GM12878 (cell line): Measurements from ENCODE around the gene MEAK7. TPM values are rescaled to one million over a fixed set of nuclear protein-coding genes. Genes with fewer than 3 reads are reported as not detected.

Source experiments
- ATAC-seq: fragments of 200-7000 bp; cut with Tn5 transposase; 3 replicates; pipeline ENCODE4 v1.9.1; 2020; ENCODE audit warnings: mild to moderate bottlenecking, moderate library complexity
- BruUV-seq: library from RNA; stranded (reverse); fragments of 400-500 nt; replicated peaks from 2 replicates; lab custom pipeline; 2021; lab: Mats Ljungman, UMichigan
- CTCF ChIA-PET: fragments of 300-600 bp; sonication (Branson Sonifier 250); formaldehyde crosslinking; extraction: SDS; loops from one replicate; lab custom pipeline; 2021; ENCODE audit warnings: inconsistent platforms; lab: Yijun Ruan, JAX
- POLR2A ChIA-PET: fragments of 350-600 bp; formaldehyde crosslinking; extraction: SDS; loops from one replicate; lab custom pipeline; 2021; ENCODE audit warnings: inconsistent platforms; lab: Charles Lee
- RAD21 ChIA-PET: fragments of 300-600 bp; sonication (Branson Sonifier 250); formaldehyde crosslinking; loops from one replicate; lab custom pipeline; 2023; ENCODE audit warnings: antibody characterized with exemption; ENCODE audit not compliant: unreplicated experiment; lab: Charles Lee
- SMC1A ChIA-PET: fragments of 300-600 bp; sonication (Branson Sonifier 250); formaldehyde crosslinking; loops from one replicate; lab custom pipeline; 2023; ENCODE audit not compliant: unreplicated experiment, uncharacterized antibody; lab: Charles Lee
- DNase-seq: peaks from one replicate; pipeline ENCODE4 v3.0.0-alpha.2; 2011; ENCODE audit warnings: low read depth, low spot score
- FAIRE-seq: peaks from 3 replicates; lab custom pipeline; 2011; peaks lifted over from hg19 to GRCh38; lab: Jason Lieb, UNC
- H2AFZ ChIP-seq: 2 replicates; pipeline ENCODE4 v1.6.0; 2011; ENCODE audit warnings: low read depth, low read length, control low read depth; ENCODE audit not compliant: control insufficient read depth
- H3K27ac ChIP-seq: 2 replicates; pipeline ENCODE4 v1.5.1; 2011; ENCODE audit warnings: control low read depth; ENCODE audit not compliant: control insufficient read depth, insufficient read depth
- H3K27me3 ChIP-seq, 2 experiments: replicated peaks in 1 of 2; 2 replicates each; pipeline versions ENCODE4 v1.6.0 to v1.6.1; 2011; ENCODE audit warnings: low read length in 1 of 2; ENCODE audit not compliant: control insufficient read depth in 2 of 2, insufficient read depth in 2 of 2
- H3K36me3 ChIP-seq, 2 experiments: 2 replicates each; pipeline ENCODE4 v1.5.1; 2011; ENCODE audit warnings: low read length in 1 of 2; ENCODE audit not compliant: control insufficient read depth in 2 of 2, insufficient read depth in 2 of 2
- H3K4me1 ChIP-seq: 2 replicates; pipeline ENCODE4 v1.6.1; 2011; ENCODE audit warnings: mild to moderate bottlenecking, low read length, moderate library complexity, mixed read lengths; ENCODE audit not compliant: control insufficient read depth, insufficient read depth
- H3K4me2 ChIP-seq: 2 replicates; pipeline ENCODE4 v1.6.0; 2011; ENCODE audit warnings: control low read depth; ENCODE audit not compliant: control insufficient read depth, insufficient read depth
- H3K4me3 ChIP-seq: fragments of 200-600 bp; sonication (generic); 2 replicates; pipeline ENCODE4 v1.5.1; 2016
- H3K79me2 ChIP-seq: 2 replicates; pipeline ENCODE4 v1.6.0; 2011; ENCODE audit warnings: low read length; ENCODE audit not compliant: control insufficient read depth, insufficient read depth
- H3K9ac ChIP-seq: 2 replicates; pipeline ENCODE4 v1.8.0; 2011; ENCODE audit warnings: low read length, control low read depth, mixed read lengths; ENCODE audit not compliant: control insufficient read depth, insufficient read depth
- H3K9me3 ChIP-seq: replicated peaks from 3 replicates; pipeline ENCODE4 v1.5.1; 2011; ENCODE audit warnings: mild to moderate bottlenecking, low read length; ENCODE audit not compliant: control insufficient read depth, insufficient read depth
- H4K20me1 ChIP-seq: 2 replicates; pipeline ENCODE4 v1.6.0; 2011; ENCODE audit not compliant: control insufficient read depth, insufficient read depth
- ASH2L ChIP-seq: fragments of 300-600, 200-600 bp; sonication (generic); IDR thresholded peaks from 2 replicates; pipeline ENCODE4 v1.6.1; 2017; ENCODE audit warnings: low read depth, mild to moderate bottlenecking, borderline replicate concordance
- ATF2 ChIP-seq: IDR thresholded peaks from 2 replicates; pipeline ENCODE4 v1.6.1; 2012; ENCODE audit warnings: low read length, inconsistent platforms
- BCL11A ChIP-seq: IDR thresholded peaks from 2 replicates; pipeline ENCODE4 v1.6.1; 2011; ENCODE audit warnings: low read depth, low read length
- BHLHE40 ChIP-seq, 2 experiments: fragments of 450-650 bp in 1 of 2; IDR thresholded peaks; 2 replicates each; pipeline ENCODE4 v1.6.1; 2011 to 2017; ENCODE audit warnings: low read depth in 2 of 2, borderline replicate concordance in 1 of 2, improper control_type of control experiment in 1 of 2, low read length in 1 of 2, mild to moderate bottlenecking in 1 of 2
- CREM ChIP-seq: IDR thresholded peaks from 2 replicates; pipeline ENCODE4 v1.6.1; 2014; ENCODE audit warnings: antibody characterized with exemption, low read depth
- MAX ChIP-seq: IDR thresholded peaks from 2 replicates; pipeline ENCODE4 v1.6.1; 2012; ENCODE audit warnings: low read depth, low read length, improper control_type of control experiment
- MEF2B ChIP-seq: fragments of 450-650 bp; IDR thresholded peaks from 2 replicates; pipeline ENCODE4 v1.6.1; 2018; ENCODE audit warnings: mild to moderate bottlenecking, moderate library complexity; ENCODE audit not compliant: partially characterized antibody, poor library complexity, severe bottlenecking
- MTA3 ChIP-seq: IDR thresholded peaks from 2 replicates; pipeline ENCODE4 v1.6.1; 2012; ENCODE audit warnings: low read length, inconsistent platforms, borderline replicate concordance
- MYB ChIP-seq: fragments of 150-350 bp; IDR thresholded peaks from 2 replicates; pipeline ENCODE4 v1.6.1; 2014; ENCODE audit warnings: mild to moderate bottlenecking, low read depth, low read length, borderline replicate concordance
- NFYA ChIP-seq: IDR thresholded peaks from 2 replicates; pipeline ENCODE4 v1.6.1; 2011; ENCODE audit warnings: low read depth, mild to moderate bottlenecking, low read length, improper control_type of control experiment, borderline replicate concordance
- NRF1 ChIP-seq: conservative IDR thresholded peaks from 2 replicates; pipeline ENCODE4 v1.6.1; 2011; ENCODE audit warnings: mild to moderate bottlenecking, low read depth, low read length, improper control_type of control experiment
- PBX3 ChIP-seq: IDR thresholded peaks from 2 replicates; pipeline ENCODE4 v1.6.1; 2011; ENCODE audit warnings: mild to moderate bottlenecking, low read depth, low read length, moderate library complexity; ENCODE audit not compliant: insufficient replicate concordance
- RELA ChIP-seq: fragments of 450-650 bp; IDR thresholded peaks from 2 replicates; pipeline ENCODE4 v1.8.0; 2014; ENCODE audit warnings: borderline replicate concordance; ENCODE audit not compliant: partially characterized antibody
- RFX5 ChIP-seq: IDR thresholded peaks from 2 replicates; pipeline ENCODE4 v1.6.1; 2011; ENCODE audit warnings: low read depth, low read length, improper control_type of control experiment
- SIN3A ChIP-seq: IDR thresholded peaks from 2 replicates; pipeline ENCODE4 v1.6.1; 2012; ENCODE audit warnings: low read depth, low read length, improper control_type of control experiment
- SPI1 ChIP-seq: IDR thresholded peaks from 2 replicates; pipeline ENCODE4 v1.6.1; 2011; ENCODE audit warnings: low read depth, mild to moderate bottlenecking, low read length, moderate library complexity, borderline replicate concordance; ENCODE audit not compliant: insufficient read depth
- STAT1 ChIP-seq: fragments of 450-650 bp; conservative IDR thresholded peaks from 2 replicates; pipeline ENCODE4 v1.6.1; 2014; ENCODE audit warnings: antibody characterized with exemption, mild to moderate bottlenecking
- TCF12 ChIP-seq: IDR thresholded peaks from 2 replicates; pipeline ENCODE4 v1.6.1; 2011; ENCODE audit warnings: low read depth, mild to moderate bottlenecking, low read length
- ZBTB33 ChIP-seq: fragments of 450-650 bp; IDR thresholded peaks from 2 replicates; pipeline ENCODE4 v1.6.1; 2017; ENCODE audit warnings: mild to moderate bottlenecking
- ZNF217 ChIP-seq: fragments of 450-650 bp; IDR thresholded peaks from 2 replicates; pipeline ENCODE4 v1.6.1; 2017; ENCODE audit warnings: antibody characterized with exemption, mild to moderate bottlenecking
- WGBS: methylation state at CpG from one replicate; pipeline ENCODE4 v1.1.6; 2016; ENCODE audit warnings: low lambda C conversion rate; ENCODE audit not compliant: insufficient replicate concordance, insufficient coverage; ENCODE audit errors: missing lambda C conversion rate; 5-methylcytosine and 5-hydroxymethylcytosine counted together
- in situ Hi-C: fragments of 300-500 bp; cut with MboI; formaldehyde crosslinking; loops from 9 replicates; pipeline ENCODE4 v1.14.3; 2018; ENCODE audit warnings: mixed read lengths
- intact Hi-C: fragments of 100-400 bp; cut with micrococcal nuclease; formaldehyde crosslinking; loops from one replicate; pipeline ENCODE4 v1.14.2; 2022; ENCODE audit not compliant: unreplicated experiment
- polyA plus RNA-seq, 11 experiments: library from polyadenylated mRNA; depleted of rRNA in 4 of 11; unstranded in 6 of 11; stranded (reverse) in 5 of 11; fragments of >200 nt; fragmentation: Nextera tagmentation in 4 of 11; fragmentation: Illumina TruSeq in 1 of 11; extraction: Ambion mirVana in 4 of 11; extraction: Trizol in 1 of 11; gene quantifications; 1 replicate in 1 of 11; 2 replicates in 10 of 11; pipeline versions ENCODE4 v1.2.1 to v1.2.3, GENCODE V29; 2011 to 2016; ENCODE audit warnings: inconsistent platforms in 2 of 11, missing spikeins in 2 of 11, low read depth in 1 of 11
- total RNA-seq, 4 experiments: library from RNA; depleted of rRNA in 3 of 4; stranded (reverse); fragments of >200 nt in 3 of 4; fragmentation: Illumina TruSeq in 1 of 4; extraction: Trizol in 1 of 4; gene quantifications; 2 replicates each; pipeline versions ENCODE4 v1.2.1 to v1.2.3, GENCODE V29; 2013 to 2021

The MEAK7 gene
- total and polyA plus RNA-seq, 10 of the 15 experiments (the other 5 are each of a cell fraction or from before 2014, with no cell fraction given) = 1.4 to 11.9 (median 6.4) TPM

GRCh38 chr16:84540194-84540593 lies 35.7 kb upstream of the MEAK7 start:
- Histone ChIP-seq H3K9ac (no peak overlapping the region), H3K4me2 (no peak overlapping the region), H3K27ac (no peak overlapping the region), H3K4me3 (no peak overlapping the region), H3K36me3 (no peaks in the 10 kb centered on the region), H4K20me1 (no peaks in the 10 kb centered on the region), H3K79me2 (no peaks in the 10 kb centered on the region), H2AFZ (no peak overlapping the region), H3K27me3 (peaks cover 0 to under 1% of the 10 kb centered on the region in 2 experiments; a peak in 1 of 4 replicates), H3K4me1 (no peaks in the 10 kb centered on the region), H3K9me3 (no peaks in the 10 kb centered on the region; the same call in 2 of the 3 replicates)
- no peak for DNase-seq
- no peak for ATAC-seq
- 66% methylated on average over 4 of the region's 4 CpGs for WGBS
- SMC1A ChIA-PET = interaction anchor here (0.8 to 1.4 kb wide), 3 partner anchors 11 to 82 kb away, joined by 3 to 5 read pairs (median 5); no protein-coding TSS in a partner anchor
- intact Hi-C loops = no loop called here
- RAD21 ChIA-PET = interaction anchor here (0.7 kb wide), 1 partner anchor 22 kb away, joined by 3 read pairs; no protein-coding TSS in a partner anchor
- CTCF ChIA-PET = interaction anchor here (0.9 to 1.9 kb wide), 2 partner anchors 10 to 21 kb away, joined by 3 to 6 read pairs; no protein-coding TSS in a partner anchor
- no TSS peak for BruUV-seq
- FAIRE-seq = no peak
- no peak for TF ChIP-seq BHLHE40 (IDR thresholded peaks at IDR 0.05; ENCODE audit: borderline replicate concordance in 1 of 2, low read depth in 2 of 2, low read length in 1 of 2)
- no peak for TF ChIP-seq TCF12
- no peak for TF ChIP-seq MEF2B
- TF ChIP-seq ASH2L = no peak
- TF ChIP-seq RFX5 = no peak
- no peak for TF ChIP-seq ZBTB33
- no peak for TF ChIP-seq ZNF217
- TF ChIP-seq SIN3A = no peak
- TF ChIP-seq NFYA = no peak
- no peak for TF ChIP-seq NRF1
- no peak for TF ChIP-seq SPI1
- TF ChIP-seq MYB = no peak
- TF ChIP-seq STAT1 = no peak
- no peak for TF ChIP-seq RELA
- TF ChIP-seq ATF2 = no peak
- no peak for TF ChIP-seq CREM
- no peak for TF ChIP-seq BCL11A
- no peak for TF ChIP-seq MAX
- no peak for TF ChIP-seq MTA3
- TF ChIP-seq PBX3 = no peak
- POLR2A ChIA-PET = interaction anchor here (1.1 kb wide), 1 partner anchor 13 kb away, joined by 3 read pairs; no protein-coding TSS in a partner anchor
- in situ Hi-C loops = no loop called here
